Daoy (cell line): Measurements from ENCODE around the gene PLBD2. TPM values are rescaled to one million over a fixed set of nuclear protein-coding genes. Genes with fewer than 3 reads are reported as not detected.

ENCODE experiments used
- total RNA-seq: library from RNA; depleted of rRNA; stranded (reverse); fragments of >200 nt; shearing (Covaris generic); gene quantifications from 2 replicates; pipeline ENCODE4 v1.2.3, GENCODE V29; 2014; rRNA removed

Gene PLBD2
- total RNA-seq, 1 experiment from 2014 or later: 6.1 TPM

Other genes starting within 250 kb of the PLBD2 start
- 0.06 TPM in 1 of 2 replicates, not detected in the other for gene RASAL1, start 222.8 kb upstream of the PLBD2 start, total RNA-seq
- not detected in 2 replicates for gene CFAP73, start 208.9 kb upstream of the PLBD2 start, total RNA-seq
- gene DDX54, start 173.1 kb upstream of the PLBD2 start, total RNA-seq: 60.1 and 78.5 TPM in 2 replicates
- 26.0 and 31.8 TPM in 2 replicates for gene RITA1, start 172.9 kb upstream of the PLBD2 start, total RNA-seq
- 8.5 and 10.4 TPM in 2 replicates for gene TPCN1, start 137.1 kb upstream of the PLBD2 start, total RNA-seq
- 13.4 and 16.4 TPM in 2 replicates for gene SLC8B1, start 23.5 kb upstream of the PLBD2 start, total RNA-seq
- gene SDS, start 45.3 kb downstream of the PLBD2 start, total RNA-seq: not detected in 2 replicates
- gene SDSL, start 63.8 kb downstream of the PLBD2 start, total RNA-seq: 41.7 and 42.8 TPM in 2 replicates
- gene LHX5, start 113.3 kb downstream of the PLBD2 start, total RNA-seq: 0.09 and 0.46 TPM in 2 replicates